K562 (cell line): ENCODE results near the gene RNU1-2. TPM values are rescaled to one million over a fixed set of nuclear protein-coding genes. Genes with fewer than 3 reads are reported as not detected.
"Not testable (repeated sequence)": the region's sequence is repeated elsewhere in the genome, so short reads cannot be mapped to it uniquely, and the experiment has no call there.

Experiments used
- ARNT ChIP-seq, 2 experiments: fragments of 450-650 bp; IDR thresholded peaks; 2 replicates each; pipeline ENCODE4 v1.6.1; 2016; ENCODE audit warnings: mild to moderate bottlenecking in 1 of 2
- ATF1 ChIP-seq, 2 experiments: fragments of 450-650 bp in 1 of 2; IDR thresholded peaks; 2 replicates each; pipeline ENCODE4 v1.6.1; 2016; ENCODE audit warnings: missing compliant biosample characterization in 1 of 2, missing genetic modification characterization in 1 of 2
- KDM1A ChIP-seq, 2 experiments: fragments of 450-650 bp; IDR thresholded peaks; 2 replicates each; pipeline ENCODE4 v1.6.1; 2016; ENCODE audit warnings: mild to moderate bottlenecking in 2 of 2
- L3MBTL2 ChIP-seq: fragments of 450-650 bp; IDR thresholded peaks from 2 replicates; pipeline ENCODE4 v1.6.1; 2016; ENCODE audit warnings: mild to moderate bottlenecking, moderate library complexity
- LCOR ChIP-seq: sonication (generic); formaldehyde crosslinking; IDR thresholded peaks from 2 replicates; pipeline ENCODE4 v1.8.0; 2022; ENCODE audit warnings: mild to moderate bottlenecking, missing genetic modification reagents
- MAZ ChIP-seq, 2 experiments: fragments of 450-650 bp in 1 of 2; sonication (generic) in 1 of 2; formaldehyde crosslinking; IDR thresholded peaks in 1 of 2; conservative IDR thresholded peaks in 1 of 2; 2 replicates each; pipeline versions ENCODE4 v1.4.0 to v1.5.0; 2020; ENCODE audit warnings: mild to moderate bottlenecking in 1 of 2, missing genetic modification reagents in 1 of 2
- MGA ChIP-seq: fragments of 450-650 bp; IDR thresholded peaks from 2 replicates; pipeline ENCODE4 v1.6.1; 2016; ENCODE audit warnings: mild to moderate bottlenecking, moderate library complexity
- RAD21 ChIP-seq, 2 experiments: fragments of 250-450 bp in 1 of 2; fragments of 450-650 bp in 1 of 2; sonication (Bioruptor Pico) in 1 of 2; formaldehyde crosslinking in 1 of 2; IDR thresholded peaks in 1 of 2; conservative IDR thresholded peaks in 1 of 2; 2 replicates each; pipeline versions ENCODE4 v1.4.0 to v1.8.0; 2020 to 2022; ENCODE audit warnings: mild to moderate bottlenecking in 2 of 2, moderate library complexity in 1 of 2
- SMAD4 ChIP-seq: fragments of 250-450 bp; sonication (Bioruptor Pico); conservative IDR thresholded peaks from 2 replicates; pipeline ENCODE4 v1.8.0; 2021; ENCODE audit warnings: inconsistent platforms, mild to moderate bottlenecking, moderate library complexity
- ZBTB9 ChIP-seq: fragments of 450-650 bp; formaldehyde crosslinking; IDR thresholded peaks from 2 replicates; pipeline ENCODE4 v1.4.0; 2020; ENCODE audit warnings: mild to moderate bottlenecking, moderate library complexity
- ZNF644 ChIP-seq: fragments of 200-800 bp; sonication (Bioruptor generic); IDR thresholded peaks from 2 replicates; pipeline ENCODE4 v1.6.1; 2016; ENCODE audit warnings: low read depth, missing genetic modification characterization, missing compliant biosample characterization
- polyA plus RNA-seq, 8 experiments: library from polyadenylated mRNA; depleted of rRNA in 4 of 8; stranded (reverse) in 5 of 8; unstranded in 3 of 8; fragments of >200 nt; fragmentation: Nextera tagmentation in 2 of 8; fragmentation: Illumina TruSeq in 1 of 8; extraction: Ambion mirVana in 2 of 8; extraction: Trizol in 1 of 8; gene quantifications; 2 replicates each; pipeline versions ENCODE4 v1.2.1 to v1.2.3, GENCODE V29; 2011 to 2014; ENCODE audit warnings: inconsistent platforms in 1 of 8, missing spikeins in 1 of 8
- total RNA-seq, 7 experiments: library from RNA; depleted of rRNA in 6 of 7; stranded (reverse); fragments of >200 nt in 6 of 7; fragmentation: Illumina TruSeq in 2 of 7; extraction: Trizol in 2 of 7; gene quantifications; 2 replicates each; pipeline versions ENCODE4 v1.2.1 to v1.2.3, GENCODE V29; 2011 to 2021; ENCODE audit warnings: low replicate concordance in 1 of 7

RNU1-2 gene
- total and polyA plus RNA-seq, 9 of the 15 experiments (the other 6 are each of a cell fraction or from before 2014, with no cell fraction given), result under 0.01 to 32,823 (median 2,538) TPM; not detected in 4

GRCh38 chr1:16890539-16891021 is 5.2 kb upstream of the RNU1-2 start (continued):
- TF ChIP-seq ARNT (IDR thresholded peaks at IDR 0.05) (peak in 1 of 2 experiments; percentile 52; a peak in 1 of 4 replicates), RAD21 (CRISPR knock-in tag; conservative IDR thresholded peaks at IDR 0.05 in 1 of 2, IDR thresholded peaks at IDR 0.05 in 1 of 2) (peak; percentile 16 to 34; a peak in 2 of 4 replicates), MGA (peak; percentile 18; the same call in 1 of the 2 replicates), KDM1A (IDR thresholded peaks at IDR 0.05) (peak; percentile 70), MAZ (CRISPR knock-in tag; conservative IDR thresholded peaks at IDR 0.05 in 1 of 2, IDR thresholded peaks at IDR 0.05 in 1 of 2) (0 out of 4 replicates have a peak, but pooled peaks of 1 of the 2 experiments have one; percentile 47), ZNF644 (tag) (peak; percentile 34; the same call in 1 of the 2 replicates), ATF1 (tag; IDR thresholded peaks at IDR 0.05) (peak; percentile 75), L3MBTL2 (peak; percentile 42; the same call in 1 of the 2 replicates), SMAD4 (peak; percentile 90), ZBTB9 (CRISPR knock-in tag) (0 out of 2 replicates have a peak, but pooled peaks have one; percentile 40), LCOR (CRISPR knock-in tag) (peak; percentile 76; the same call in 1 of the 2 replicates)
- TF ChIP-seq ATF1 (CRISPR knock-in tag; IDR thresholded peaks at IDR 0.05), result not testable (repeated sequence)
